ENCODE results near the gene TMEM45B. TPM values are rescaled to one million over a fixed set of nuclear protein-coding genes. Genes with fewer than 3 reads are reported as not detected.
"Not testable (repeated sequence)": the region's sequence is repeated elsewhere in the genome, so short reads cannot be mapped to it uniquely, and the experiment has no call there.

The TMEM45B gene
- total RNA-seq, 4 donors from 2014 or later = 30.1 to 127 (median 92.9) TPM

DNA sequence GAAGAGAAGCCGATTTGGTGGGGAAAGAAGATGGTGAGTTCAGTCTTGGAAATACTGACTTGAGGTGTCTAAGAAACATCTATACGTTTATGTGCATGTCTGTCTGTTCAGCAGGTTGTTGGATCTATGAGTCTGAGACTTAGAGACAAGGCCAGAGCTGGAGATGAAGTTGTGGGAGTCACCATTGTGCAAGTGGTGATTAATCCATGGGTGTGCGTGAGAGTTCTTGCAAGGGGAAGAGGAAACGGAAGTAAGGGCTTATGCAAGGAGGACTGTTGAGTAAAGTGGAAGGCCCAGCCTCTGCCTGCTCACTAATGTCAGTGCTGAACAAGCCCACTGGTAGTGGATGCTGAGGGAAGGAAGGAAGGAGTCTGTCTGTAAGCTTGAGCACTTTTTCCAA, 9.7 kb downstream of the TMEM45B start:
- intact Hi-C loops (cut with DNase I) = no loop called here
- TF ChIP-seq, protein P1, sequence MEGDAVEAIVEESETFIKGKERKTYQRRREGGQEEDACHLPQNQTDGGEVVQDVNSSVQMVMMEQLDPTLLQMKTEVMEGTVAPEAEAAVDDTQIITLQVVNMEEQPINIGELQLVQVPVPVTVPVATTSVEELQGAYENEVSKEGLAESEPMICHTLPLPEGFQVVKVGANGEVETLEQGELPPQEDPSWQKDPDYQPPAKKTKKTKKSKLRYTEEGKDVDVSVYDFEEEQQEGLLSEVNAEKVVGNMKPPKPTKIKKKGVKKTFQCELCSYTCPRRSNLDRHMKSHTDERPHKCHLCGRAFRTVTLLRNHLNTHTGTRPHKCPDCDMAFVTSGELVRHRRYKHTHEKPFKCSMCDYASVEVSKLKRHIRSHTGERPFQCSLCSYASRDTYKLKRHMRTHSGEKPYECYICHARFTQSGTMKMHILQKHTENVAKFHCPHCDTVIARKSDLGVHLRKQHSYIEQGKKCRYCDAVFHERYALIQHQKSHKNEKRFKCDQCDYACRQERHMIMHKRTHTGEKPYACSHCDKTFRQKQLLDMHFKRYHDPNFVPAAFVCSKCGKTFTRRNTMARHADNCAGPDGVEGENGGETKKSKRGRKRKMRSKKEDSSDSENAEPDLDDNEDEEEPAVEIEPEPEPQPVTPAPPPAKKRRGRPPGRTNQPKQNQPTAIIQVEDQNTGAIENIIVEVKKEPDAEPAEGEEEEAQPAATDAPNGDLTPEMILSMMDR (IDR thresholded peaks at IDR 0.05) = no peak
- no peak for TF ChIP-seq POLR2A (IDR thresholded peaks at IDR 0.05)
- no peak for DNase-seq
- peak overlapping the region; percentile 65 to 77 (median 74) for H3K27ac ChIP-seq
- peaks cover 9 to 64% (median 23%) of the 10 kb centered on the region in 3 donors for H3K4me1 ChIP-seq
- no peaks in the 10 kb centered on the region for H3K36me3 ChIP-seq
- H3K4me3 ChIP-seq = no peak overlapping the region
- WGBS, 2 donors = 36 to 44% methylated on average over 4 of the region's 4 CpGs
- no peaks in the 10 kb centered on the region for H3K9me3 ChIP-seq
- no peaks in the 10 kb centered on the region for H3K27me3 ChIP-seq

DNA sequence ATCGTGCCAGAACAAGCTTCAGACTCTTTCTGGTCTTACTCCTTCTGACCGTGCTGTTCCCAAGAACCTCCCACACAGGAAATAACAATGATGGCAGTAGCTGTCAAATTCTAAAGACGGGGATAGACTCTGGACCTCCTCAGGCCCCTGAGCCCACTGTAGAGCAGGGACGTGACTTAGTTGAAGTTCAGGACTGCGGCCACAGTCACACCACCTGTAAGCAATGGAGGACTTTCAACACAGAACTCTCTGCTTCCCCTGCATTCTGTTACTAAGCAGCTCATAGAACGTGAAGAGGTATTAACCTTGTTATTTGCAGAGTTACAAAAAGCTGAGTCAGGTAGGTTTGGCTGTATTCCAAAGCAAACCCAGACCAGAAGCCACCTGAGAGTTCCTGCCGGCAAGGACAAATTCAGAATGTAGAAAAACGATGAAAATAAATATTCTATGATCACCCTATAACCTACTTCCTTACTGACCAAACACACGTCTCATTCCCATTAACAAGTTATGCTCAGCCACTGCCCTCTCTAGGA, 12.7 kb downstream of the TMEM45B start:
- 11 to 28% methylated on average over 7 to 9 of the region's 9 CpGs for WGBS, 2 donors
- Histone ChIP-seq H3K27ac (peak overlapping the region; percentile 65 to 83 (median 73)), H3K9me3 (no peaks in the 10 kb centered on the region), H3K27me3 (no peaks in the 10 kb centered on the region), H3K4me3 (no peak overlapping the region), H3K36me3 (no peaks in the 10 kb centered on the region), H3K4me1 (peaks cover 9 to 75% (median 24%) of the 10 kb centered on the region in 3 donors)
- intact Hi-C loops (cut with DNase I) = no loop called here
- no peak for DNase-seq
- TF ChIP-seq, protein P1 (IDR thresholded peaks at IDR 0.05) = no peak
- no peak for TF ChIP-seq POLR2A (IDR thresholded peaks at IDR 0.05)

DNA sequence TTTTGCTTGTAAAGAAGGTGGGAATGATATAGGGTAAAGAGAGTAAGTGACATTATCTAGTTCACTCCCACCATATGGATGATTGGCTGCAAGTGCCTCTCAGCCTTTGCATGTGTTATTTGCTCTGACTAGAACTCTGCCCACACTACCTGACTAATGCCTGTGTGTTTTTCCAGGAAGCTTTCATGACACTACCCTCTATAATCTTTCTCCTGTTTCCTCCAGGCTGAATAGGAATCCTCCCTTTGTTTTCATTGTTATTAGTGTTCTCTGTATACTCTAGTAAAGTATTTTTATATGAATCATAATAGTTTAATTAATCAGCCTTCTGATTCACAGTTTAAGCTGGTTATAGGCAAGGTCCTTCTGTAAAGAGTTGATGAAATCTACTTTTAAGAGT, 13.8 kb downstream of the TMEM45B start:
- DNase-seq; H3K9me3 ChIP-seq; H3K36me3 ChIP-seq; H3K27me3 ChIP-seq; intact Hi-C loops (cut with DNase I); H3K4me3 ChIP-seq: not testable (repeated sequence)
- Histone ChIP-seq H3K4me1 (peaks cover 9 to 64% (median 20%) of the 10 kb centered on the region in 3 donors), H3K27ac (peak overlapping the region; percentile 65 to 83 (median 74))

DNA sequence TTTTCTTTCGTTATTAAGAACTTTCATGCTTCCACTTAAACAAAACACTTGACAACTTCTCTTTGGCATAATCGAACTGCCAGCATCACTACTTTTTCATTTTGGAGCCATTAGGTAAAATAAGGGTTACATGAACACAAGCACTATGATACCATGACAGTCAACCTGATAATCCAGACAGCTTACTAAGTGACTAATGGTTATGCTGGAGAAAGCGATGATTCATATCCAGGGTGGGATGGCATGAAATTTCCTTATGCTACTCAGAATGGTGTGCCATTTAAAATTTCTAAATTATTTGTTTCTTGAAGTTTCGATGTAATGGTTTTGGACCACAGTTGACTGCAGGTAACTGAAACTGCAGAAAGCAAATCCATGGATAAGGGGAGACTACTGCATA, 15.6 kb downstream of the TMEM45B start:
- H3K36me3 ChIP-seq = not testable (repeated sequence)
- WGBS, 2 donors = 65 to 72% methylated on average over 4 of the region's 4 CpGs

DNA sequence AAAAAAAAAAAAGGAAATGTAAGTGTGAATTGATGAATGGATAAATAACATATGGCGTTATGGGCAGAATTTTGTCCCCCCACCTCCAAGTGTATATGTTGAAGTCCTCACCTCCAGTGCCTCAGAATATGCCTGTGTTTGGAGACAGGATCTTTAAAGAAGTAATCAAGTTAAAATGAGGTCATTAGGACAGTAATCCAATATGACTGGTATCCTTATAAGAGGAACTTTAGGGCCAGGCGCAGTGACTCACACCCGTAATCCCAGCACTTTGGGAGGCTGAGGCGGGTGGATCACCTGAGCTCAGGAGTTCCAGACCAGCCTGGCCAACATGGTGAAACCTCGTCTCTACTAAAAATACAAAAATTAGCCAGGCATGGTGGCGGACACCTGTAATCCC, 17.6 kb downstream of the TMEM45B start:
- 68 to 88% methylated on average over 6 of the region's 6 CpGs for WGBS, 2 donors
- peaks cover 5 to 48% (median 6%) of the 10 kb centered on the region in 3 donors for H3K4me1 ChIP-seq
- H3K36me3 ChIP-seq; intact Hi-C loops (cut with DNase I); H3K27ac ChIP-seq; H3K9me3 ChIP-seq; H3K27me3 ChIP-seq; DNase-seq; H3K4me3 ChIP-seq: not testable (repeated sequence)

More for the DNA sequence above, 15.6 kb downstream of the TMEM45B start:
- H3K4me3 ChIP-seq; intact Hi-C loops (cut with DNase I); H3K9me3 ChIP-seq; H3K27me3 ChIP-seq; DNase-seq: not testable (repeated sequence)
- peaks cover 9 to 61% (median 14%) of the 10 kb centered on the region in 3 donors for H3K4me1 ChIP-seq
- H3K27ac ChIP-seq = peak overlapping the region in 2 of 4 donors; percentile 9 to 83

DNA sequence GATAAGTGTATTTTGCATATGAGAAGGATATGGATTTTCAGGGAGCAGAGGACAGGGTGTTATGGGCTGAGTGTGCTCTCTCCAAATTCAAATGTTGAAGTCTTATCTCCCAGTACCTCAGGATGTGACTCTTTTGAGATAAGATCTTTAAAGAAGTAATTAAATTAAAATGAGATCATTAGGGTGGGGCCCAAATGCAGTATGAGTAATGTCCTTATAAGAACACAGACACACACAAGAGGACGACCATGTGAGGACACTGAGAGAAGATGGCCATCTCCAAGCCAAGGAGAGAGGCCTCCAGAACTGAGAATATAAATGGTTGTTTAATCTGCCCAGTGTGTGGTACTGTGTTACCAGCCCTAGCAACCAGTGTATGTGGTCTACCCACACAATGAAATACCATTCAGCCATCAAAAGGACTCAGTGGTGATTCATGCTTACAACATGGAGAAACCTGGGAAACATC, 20.8 kb downstream of the TMEM45B start:
- DNase-seq; H3K9me3 ChIP-seq; H3K4me3 ChIP-seq; H3K36me3 ChIP-seq; H3K27me3 ChIP-seq; intact Hi-C loops (cut with DNase I): not testable (repeated sequence)
- peak overlapping the region in 1 of 4 donors; percentile 39 for H3K27ac ChIP-seq
- H3K4me1 ChIP-seq = peaks cover 0 to 35% (median 0%) of the 10 kb centered on the region in 3 donors
- WGBS, 2 donors = 31 to 33% methylated on average over 1 of the region's 1 CpG

DNA sequence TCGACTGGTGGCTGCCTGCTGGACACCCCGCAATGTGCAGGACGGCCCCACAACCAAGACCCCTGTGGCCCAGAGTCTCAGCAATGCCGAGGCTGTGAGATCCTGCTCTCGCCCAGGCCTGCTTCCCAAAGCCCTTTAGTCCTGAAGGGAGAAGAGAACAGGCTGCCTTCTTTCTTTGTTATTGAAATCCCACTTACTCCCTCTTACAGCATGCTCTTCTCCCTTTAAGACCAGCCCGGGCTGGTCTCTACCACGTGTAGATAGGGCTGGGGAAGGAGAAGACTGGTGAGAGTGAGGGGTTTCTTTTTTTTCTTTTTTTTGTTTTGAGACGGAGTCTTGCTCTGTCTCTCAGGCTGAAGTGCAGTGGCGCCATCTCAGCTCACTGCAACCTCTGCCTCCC, 21.3 kb downstream of the TMEM45B start:
- no peak for TF ChIP-seq POLR2A (IDR thresholded peaks at IDR 0.05)
- TF ChIP-seq, protein P1 (IDR thresholded peaks at IDR 0.05) = no peak
- Histone ChIP-seq H3K36me3 (no peaks in the 10 kb centered on the region), H3K9me3 (no peaks in the 10 kb centered on the region), H3K4me1 (peaks cover 0 to 30% (median 0%) of the 10 kb centered on the region in 3 donors), H3K4me3 (no peak overlapping the region), H3K27me3 (no peaks in the 10 kb centered on the region), H3K27ac (peak overlapping the region in 2 of 4 donors; percentile 15 to 39)
- DNase-seq = no peak
- 83 to 84% methylated on average over 9 of the region's 9 CpGs for WGBS, 2 donors
- intact Hi-C loops (cut with DNase I) = no loop called here

Data from esophagus squamous epithelium (tissue), 5 donors.